Brain microvascular endothelial cell (primary cell): ENCODE results near the gene ERP29.

Experiments used
- DNase-seq: peaks from one replicate; pipeline ENCODE4 v3.0.0-alpha.2; 2020
- H3K27ac ChIP-seq: fragments of 250-450 bp; sonication (Bioruptor Pico); 2 replicates; pipeline ENCODE4 v1.5.1; 2020; ENCODE audit warnings: mild to moderate bottlenecking, moderate library complexity
- H3K27me3 ChIP-seq: fragments of 250-450 bp; sonication (Bioruptor Pico); replicated peaks from 2 replicates; pipeline ENCODE4 v1.5.1; 2020; ENCODE audit warnings: mild to moderate bottlenecking
- H3K36me3 ChIP-seq: fragments of 250-450 bp; sonication (Bioruptor Pico); replicated peaks from 2 replicates; pipeline ENCODE4 v1.5.1; 2020; ENCODE audit warnings: mild to moderate bottlenecking
- H3K4me3 ChIP-seq: 2 replicates; pipeline ENCODE4 v1.5.1; 2011; ENCODE audit warnings: low read depth, mild to moderate bottlenecking, control low read depth, low read length, moderate library complexity
- CTCF ChIP-seq: IDR thresholded peaks from 2 replicates; pipeline ENCODE4 v1.5.1; 2011; ENCODE audit warnings: low read depth, mild to moderate bottlenecking, moderate library complexity, low read length, control low read depth, inconsistent platforms; ENCODE audit errors: missing control alignments
- in situ Hi-C: cut with HindIII; loops from 2 replicates; pipeline ENCODE4 v1.10.0; 2017; ENCODE audit warnings: low sequenced_read_pairs, low pct_ligation_motif_present

The ERP29 gene

DNA sequence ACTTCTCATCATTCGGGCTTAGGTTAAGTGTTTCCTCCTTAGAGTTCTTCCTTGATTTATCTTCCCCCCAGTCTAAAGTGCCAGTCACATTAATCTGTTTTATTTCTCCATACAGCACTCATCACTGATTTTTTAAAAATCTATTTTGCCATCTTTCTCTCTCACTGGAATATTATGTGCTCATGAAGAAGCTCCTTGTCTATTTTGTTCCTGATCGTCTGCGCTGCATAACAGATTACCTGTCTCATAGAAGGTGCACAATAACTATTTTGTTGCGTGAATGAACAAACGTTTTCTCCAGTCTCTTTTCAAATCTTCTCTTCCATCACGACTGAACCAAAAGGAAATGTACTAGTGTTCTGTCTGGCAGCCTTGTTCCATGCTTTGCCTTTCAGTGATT is 2.7 kb downstream of the ERP29 start:
- no peaks in the 10 kb centered on the region for H3K27me3 ChIP-seq
- in situ Hi-C loops = no loop called here
- no peak for DNase-seq
- no peak for TF ChIP-seq CTCF
- H3K4me3 ChIP-seq = no peak overlapping the region
- H3K36me3 ChIP-seq = peaks cover 8% of the 10 kb centered on the region
- no peak overlapping the region for H3K27ac ChIP-seq

DNA sequence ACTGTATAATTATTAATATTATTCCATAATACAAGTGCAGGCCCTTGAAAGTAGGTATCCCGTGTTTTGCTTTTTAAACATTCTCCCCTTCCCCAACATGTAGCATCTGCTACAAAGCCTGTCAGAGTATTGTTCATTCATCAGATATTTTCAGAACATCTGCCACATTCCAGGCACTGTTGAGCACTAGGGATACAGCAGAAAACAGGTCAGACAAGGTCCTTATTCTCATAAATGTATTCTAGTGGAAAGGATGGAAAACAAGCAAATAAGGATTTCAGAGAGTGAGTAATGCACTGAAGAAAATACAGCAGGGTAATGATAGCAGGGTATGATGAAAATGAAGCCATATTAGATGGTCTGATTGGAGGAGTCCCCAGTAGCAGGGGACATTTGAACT is 3.8 kb downstream of the ERP29 start:
- Histone ChIP-seq H3K27ac (no peak overlapping the region), H3K36me3 (peaks cover 13% of the 10 kb centered on the region), H3K4me3 (no peak overlapping the region), H3K27me3 (no peaks in the 10 kb centered on the region)
- no peak for TF ChIP-seq CTCF
- no peak for DNase-seq
- in situ Hi-C loops = no loop called here

GRCh38 chr12:112018571-112019237 is 5.5 kb downstream of the ERP29 start:
- Histone ChIP-seq H3K4me3 (no peak overlapping the region), H3K36me3 (peaks cover 28% of the 10 kb centered on the region), H3K27me3 (no peaks in the 10 kb centered on the region), H3K27ac (peak overlapping the region; percentile 42)
- DNase-seq = peak; percentile 72
- no peak for TF ChIP-seq CTCF
- in situ Hi-C loops = no loop called here

DNA sequence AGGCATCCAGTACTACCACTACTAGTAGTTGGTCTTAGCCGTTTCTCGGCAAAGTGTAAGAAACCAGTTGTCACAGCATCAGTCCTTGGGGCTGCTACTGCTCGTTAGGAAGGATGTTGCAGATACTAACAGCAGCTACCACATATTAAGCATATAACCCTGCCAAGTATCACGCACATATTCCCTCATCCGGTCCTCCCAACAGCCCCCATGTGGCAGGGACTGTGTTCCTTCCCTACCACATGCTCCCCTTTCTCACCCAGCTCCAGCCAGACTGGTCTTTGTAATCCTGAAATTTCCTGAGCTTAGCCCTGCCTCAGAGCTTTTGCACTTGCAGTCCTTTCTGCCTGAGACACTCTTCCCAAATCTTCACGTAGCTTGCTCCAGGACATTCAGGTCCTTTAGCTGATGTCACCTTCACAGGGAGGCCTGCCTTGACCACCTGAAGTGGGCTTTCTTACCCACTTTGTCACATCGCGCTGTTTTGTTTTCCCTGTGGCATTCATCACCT is 7.8 kb downstream of the ERP29 start:
- H3K27me3 ChIP-seq = no peaks in the 10 kb centered on the region
- in situ Hi-C loops = no loop called here

DNA sequence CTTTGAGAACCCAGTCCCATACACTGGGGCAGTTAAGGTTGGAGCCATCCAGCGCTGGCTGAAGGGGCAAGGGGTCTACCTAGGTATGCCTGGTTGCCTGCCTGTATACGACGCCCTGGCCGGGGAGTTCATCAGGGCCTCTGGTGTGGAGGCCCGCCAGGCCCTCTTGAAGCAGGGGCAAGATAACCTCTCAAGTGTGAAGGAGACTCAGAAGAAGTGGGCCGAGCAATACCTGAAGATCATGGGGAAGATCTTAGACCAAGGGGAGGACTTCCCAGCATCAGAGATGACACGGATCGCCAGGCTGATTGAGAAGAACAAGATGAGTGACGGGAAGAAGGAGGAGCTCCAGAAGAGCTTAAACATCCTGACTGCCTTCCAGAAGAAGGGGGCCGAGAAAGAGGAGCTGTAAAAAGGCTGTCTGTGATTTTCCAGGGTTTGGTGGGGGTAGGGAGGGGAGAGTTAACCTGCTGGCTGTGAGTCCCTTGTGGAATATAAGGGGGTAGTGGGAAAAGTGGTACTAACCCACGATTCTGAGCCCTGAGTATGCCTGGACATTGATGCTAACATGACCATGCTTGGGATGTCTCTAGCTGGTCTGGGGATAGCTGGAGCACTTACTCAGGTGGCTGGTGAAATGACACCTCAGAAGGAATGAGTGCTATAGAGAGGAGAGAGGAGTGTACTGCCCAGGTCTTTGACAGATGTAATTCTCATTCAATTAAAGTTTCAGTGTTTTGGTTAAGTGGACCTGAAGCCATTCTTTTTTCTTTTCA is 9.2 kb downstream of the ERP29 start:
- Histone ChIP-seq H3K27me3 (no peaks in the 10 kb centered on the region), H3K36me3 (peaks cover 31% of the 10 kb centered on the region), H3K27ac (no peak overlapping the region), H3K4me3 (no peak overlapping the region)
- TF ChIP-seq CTCF = no peak
- in situ Hi-C loops = no loop called here
- DNase-seq = no peak

More for the DNA sequence above, 7.8 kb downstream of the ERP29 start:
- Histone ChIP-seq H3K4me3 (no peak overlapping the region), H3K27ac (no peak overlapping the region), H3K36me3 (peaks cover 33% of the 10 kb centered on the region)
- DNase-seq = no peak
- TF ChIP-seq CTCF = no peak
